ENCODE measurements around the gene FTO. TPM values are rescaled to one million over a fixed set of nuclear protein-coding genes. Genes with fewer than 3 reads are reported as not detected.

FTO gene
- polyA plus RNA-seq, 1 donor from 2014 or later = 80.1 TPM

- Histone ChIP-seq H3K79me2 (replicated peaks; ENCODE audit: insufficient read depth, low read length) (no peaks in the 10 kb centered on the region), H2AFZ (ENCODE audit: low read depth, low read length) (no peak overlapping the region), H3K27ac (ENCODE audit: low read length) (no peak overlapping the region), H3K4me2 (ENCODE audit: low read length) (no peak overlapping the region), H3K9ac (ENCODE audit: low read length) (no peak overlapping the region), H4K20me1 (ENCODE audit: insufficient read depth) (no peaks in the 10 kb centered on the region), H3K9me3 (ENCODE audit: low read length) (peaks cover 7% of the 10 kb centered on the region), H3K36me3 (ENCODE audit: insufficient read depth, low read length) (no peaks in the 10 kb centered on the region), H3K27me3 (ENCODE audit: insufficient read depth, low read depth, low read length) (no peaks in the 10 kb centered on the region), H3K9me2 (ENCODE audit: insufficient read depth, low read length) (no peaks in the 10 kb centered on the region), H3K4me3 (ENCODE audit: low read length) (no peak overlapping the region), H3F3A (ENCODE audit: insufficient read depth, low read length, poor library complexity, severe bottlenecking) (no peaks in the 10 kb centered on the region)
- no peak for TF ChIP-seq RAD21 (conservative IDR thresholded peaks at IDR 0.05)
- TF ChIP-seq REST (IDR thresholded peaks at IDR 0.05; ENCODE audit: borderline replicate concordance) = no peak
- TF ChIP-seq EP300 (conservative IDR thresholded peaks at IDR 0.05; ENCODE audit: poor library complexity, severe bottlenecking) = no peak
- no peak for TF ChIP-seq POLR2AphosphoS5 (IDR thresholded peaks at IDR 0.05)
- no peak for TF ChIP-seq EZH2 (IDR thresholded peaks at IDR 0.05; ENCODE audit: borderline replicate concordance, insufficient read depth, low read length, poor library complexity, severe bottlenecking)
- TF ChIP-seq CTCF (IDR thresholded peaks at IDR 0.05; ENCODE audit: poor library complexity, severe bottlenecking) = no peak
- TF ChIP-seq TAF1 (IDR thresholded peaks at IDR 0.05; ENCODE audit: low read depth) = no peak
- TF ChIP-seq SMC3 (conservative IDR thresholded peaks at IDR 0.05; ENCODE audit: poor library complexity) = no peak
- no peak for TF ChIP-seq MXI1 (conservative IDR thresholded peaks at IDR 0.05; ENCODE audit: poor library complexity, severe bottlenecking)
Observed at GRCh38 chr16:54015147-54015546, 311.2 kb downstream of the FTO start.

GRCh38 chr16:54022362-54022761 lies 318.4 kb downstream of the FTO start:
- no peaks in the 10 kb centered on the region for H4K20me1 ChIP-seq (ENCODE audit: insufficient read depth)
- no peaks in the 10 kb centered on the region for H3K36me3 ChIP-seq (ENCODE audit: insufficient read depth, low read length)
- no peak overlapping the region for H2AFZ ChIP-seq (ENCODE audit: low read depth, low read length)
- TF ChIP-seq POLR2AphosphoS5 (IDR thresholded peaks at IDR 0.05) (no peak), MXI1 (conservative IDR thresholded peaks at IDR 0.05; ENCODE audit: poor library complexity, severe bottlenecking) (no peak), REST (IDR thresholded peaks at IDR 0.05; ENCODE audit: borderline replicate concordance) (no peak)
- no peaks in the 10 kb centered on the region for H3K27me3 ChIP-seq (ENCODE audit: insufficient read depth, low read depth, low read length)
- no peak overlapping the region for H3K27ac ChIP-seq (ENCODE audit: low read length)
- H3K79me2 ChIP-seq (replicated peaks; ENCODE audit: insufficient read depth, low read length) = no peaks in the 10 kb centered on the region
- H3K4me3 ChIP-seq (ENCODE audit: low read length) = no peak overlapping the region
- no peaks in the 10 kb centered on the region for H3K9me2 ChIP-seq (ENCODE audit: insufficient read depth, low read length)
- H3K4me2 ChIP-seq (ENCODE audit: low read length) = no peak overlapping the region
- no peak overlapping the region for H3K9ac ChIP-seq (ENCODE audit: low read length)
- H3K9me3 ChIP-seq (ENCODE audit: low read length) = no peaks in the 10 kb centered on the region
- no peaks in the 10 kb centered on the region for H3F3A ChIP-seq (ENCODE audit: insufficient read depth, low read length, poor library complexity, severe bottlenecking)

All from neural cell (in vitro differentiated cells).